Adrenal gland (tissue), 5 donors: Measurements from ENCODE around the gene SOHLH1.

Experiments used
- CTCF ChIP-seq, 6 experiments: fragments of 450-650 bp in 4 of 6; fragments of 200-600 bp in 2 of 6; sonication (generic) in 1 of 6; IDR thresholded peaks; 1 replicate in 5 of 6; 2 replicates in 1 of 6; pipeline versions ENCODE4 v1.5.1 to v1.8.0; 2016 to 2021; ENCODE audit warnings: antibody characterized with exemption in 6 of 6, mild to moderate bottlenecking in 2 of 6, moderate library complexity in 1 of 6
- POLR2A ChIP-seq, 2 donors: fragments of 450-650 bp; IDR thresholded peaks; one replicate each; pipeline ENCODE4 v1.6.1; 2017; ENCODE audit warnings: antibody characterized with exemption in 2 of 2, mild to moderate bottlenecking in 2 of 2, moderate library complexity in 1 of 2
- donor health status: DM: no; HTN: no; CAD: no.

DNA sequence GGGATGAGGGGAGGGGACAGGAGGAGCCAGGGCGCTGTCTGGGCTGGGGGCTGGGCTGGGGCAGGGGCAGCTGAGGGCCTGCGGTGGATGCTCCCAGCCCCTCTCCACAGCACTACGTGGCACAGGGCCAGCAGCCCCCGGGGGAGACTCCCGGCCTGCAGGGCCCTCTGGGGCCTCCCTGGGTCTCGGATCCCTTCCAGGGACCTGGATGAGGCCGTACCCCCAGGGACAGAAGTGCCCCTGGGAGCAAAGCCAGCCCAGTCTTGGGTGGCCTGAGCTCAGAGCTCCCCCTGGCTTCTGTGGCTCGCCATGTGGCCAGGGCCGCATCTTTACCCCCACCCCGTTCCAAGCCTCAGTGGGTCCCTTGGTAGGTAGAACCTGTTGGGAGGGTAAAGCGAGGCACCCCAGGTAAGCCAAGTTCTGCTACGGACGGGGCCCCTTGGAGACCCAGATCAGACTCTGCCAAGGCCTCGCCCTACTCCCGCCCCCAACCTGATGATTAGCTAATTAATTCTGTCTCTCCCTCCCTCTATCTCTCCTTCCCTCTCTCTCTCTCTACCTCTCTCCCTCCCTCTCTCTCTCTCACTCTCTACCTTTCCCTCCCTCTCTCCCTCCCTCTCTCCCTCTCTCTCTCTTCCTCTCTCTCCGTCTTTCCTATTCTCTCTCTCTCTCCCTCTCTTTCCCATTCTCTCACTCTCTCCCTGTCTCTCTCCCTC lies 27.0 kb upstream of the SOHLH1 start:
- TF ChIP-seq CTCF (IDR thresholded peaks at IDR 0.05) (no peak), POLR2A (IDR thresholded peaks at IDR 0.05) (no peak)
